Loucy (cell line): ENCODE measurements around the gene SPRR2E.

ENCODE experiments used
- EZH2phosphoT487 ChIP-seq: fragments of 200-600 bp; IDR thresholded peaks from 2 replicates; pipeline ENCODE4 v1.6.1; 2018; ENCODE audit warnings: antibody characterized with exemption, mild to moderate bottlenecking, moderate library complexity, borderline replicate concordance
- TF ChIP-seq, protein P1 (sequence below): fragments of 200-600 bp; sonication (generic); conservative IDR thresholded peaks from 2 replicates; pipeline ENCODE4 v1.5.1; 2014; ENCODE audit warnings: mild to moderate bottlenecking, antibody characterized with exemption, low read length

- TF ChIP-seq, protein P1, sequence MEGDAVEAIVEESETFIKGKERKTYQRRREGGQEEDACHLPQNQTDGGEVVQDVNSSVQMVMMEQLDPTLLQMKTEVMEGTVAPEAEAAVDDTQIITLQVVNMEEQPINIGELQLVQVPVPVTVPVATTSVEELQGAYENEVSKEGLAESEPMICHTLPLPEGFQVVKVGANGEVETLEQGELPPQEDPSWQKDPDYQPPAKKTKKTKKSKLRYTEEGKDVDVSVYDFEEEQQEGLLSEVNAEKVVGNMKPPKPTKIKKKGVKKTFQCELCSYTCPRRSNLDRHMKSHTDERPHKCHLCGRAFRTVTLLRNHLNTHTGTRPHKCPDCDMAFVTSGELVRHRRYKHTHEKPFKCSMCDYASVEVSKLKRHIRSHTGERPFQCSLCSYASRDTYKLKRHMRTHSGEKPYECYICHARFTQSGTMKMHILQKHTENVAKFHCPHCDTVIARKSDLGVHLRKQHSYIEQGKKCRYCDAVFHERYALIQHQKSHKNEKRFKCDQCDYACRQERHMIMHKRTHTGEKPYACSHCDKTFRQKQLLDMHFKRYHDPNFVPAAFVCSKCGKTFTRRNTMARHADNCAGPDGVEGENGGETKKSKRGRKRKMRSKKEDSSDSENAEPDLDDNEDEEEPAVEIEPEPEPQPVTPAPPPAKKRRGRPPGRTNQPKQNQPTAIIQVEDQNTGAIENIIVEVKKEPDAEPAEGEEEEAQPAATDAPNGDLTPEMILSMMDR, result no peak
- TF ChIP-seq EZH2phosphoT487, result no peak
These were observed 22.8 kb downstream of the SPRR2E start, which contains the start of gene SPRR2B for GRCh38 chr1:153071511-153071910.
